NCI-H2196 (cell line): ENCODE measurements around the gene OXCT1.
"Not testable (repeated sequence)": the region's sequence is repeated elsewhere in the genome, so short reads cannot be mapped to it uniquely, and the experiment has no call there.

Source experiments
- DNase-seq: peaks from one replicate; lab custom pipeline; 2025; ENCODE audit not compliant: unreplicated experiment; lab: John Stamatoyannopoulos, UW

The OXCT1 gene

GRCh38 chr5:41728281-41728680 is 141.9 kb downstream of the OXCT1 start:
- no peak for DNase-seq

- DNase-seq = no peak
These were observed 147.8 kb downstream of the OXCT1 start for GRCh38 chr5:41722359-41722950.

DNA sequence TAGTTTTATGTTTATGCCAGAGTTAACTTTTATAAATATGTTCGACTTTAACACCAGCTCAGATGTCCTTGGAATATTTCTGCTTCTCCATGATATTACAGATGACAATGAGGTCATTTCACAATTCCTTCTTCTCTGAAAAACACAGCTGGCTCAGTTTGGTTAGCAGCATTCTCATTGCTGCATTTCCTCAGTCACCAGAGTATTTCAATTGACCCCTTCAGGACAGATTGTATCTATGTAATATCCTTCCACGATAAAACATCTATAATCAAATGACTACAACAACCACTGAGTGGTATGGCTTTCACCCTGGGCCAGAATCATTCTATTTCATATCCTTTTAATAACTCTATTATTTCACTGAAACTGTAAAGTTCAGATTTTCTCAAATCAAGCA is 148.7 kb downstream of the OXCT1 start:
- DNase-seq = no peak

DNA sequence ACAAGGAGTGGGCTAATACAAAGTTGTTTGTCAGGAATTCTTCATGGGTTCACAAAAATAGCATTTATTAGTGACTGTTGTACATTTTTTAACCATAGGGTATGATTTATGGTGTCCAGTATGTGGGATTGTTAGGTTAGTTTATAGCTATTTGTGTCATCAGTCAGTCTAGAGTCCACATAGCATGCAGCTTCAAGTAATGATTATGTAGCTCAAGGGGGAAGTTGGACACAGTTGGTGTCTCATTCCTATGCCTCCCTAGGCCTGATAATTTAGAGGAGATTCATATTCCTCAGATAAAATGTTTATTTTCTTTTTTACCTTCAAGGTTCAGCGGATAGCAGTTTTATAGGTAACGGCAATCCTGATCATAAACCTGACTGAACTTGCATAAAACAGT is 153.8 kb downstream of the OXCT1 start:
- DNase-seq = no peak

- DNase-seq = not testable (repeated sequence)
These were observed 155.8 kb downstream of the OXCT1 start for GRCh38 chr5:41714446-41714845.

GRCh38 chr5:41708604-41708940 is 161.7 kb downstream of the OXCT1 start:
- DNase-seq = no peak

DNA sequence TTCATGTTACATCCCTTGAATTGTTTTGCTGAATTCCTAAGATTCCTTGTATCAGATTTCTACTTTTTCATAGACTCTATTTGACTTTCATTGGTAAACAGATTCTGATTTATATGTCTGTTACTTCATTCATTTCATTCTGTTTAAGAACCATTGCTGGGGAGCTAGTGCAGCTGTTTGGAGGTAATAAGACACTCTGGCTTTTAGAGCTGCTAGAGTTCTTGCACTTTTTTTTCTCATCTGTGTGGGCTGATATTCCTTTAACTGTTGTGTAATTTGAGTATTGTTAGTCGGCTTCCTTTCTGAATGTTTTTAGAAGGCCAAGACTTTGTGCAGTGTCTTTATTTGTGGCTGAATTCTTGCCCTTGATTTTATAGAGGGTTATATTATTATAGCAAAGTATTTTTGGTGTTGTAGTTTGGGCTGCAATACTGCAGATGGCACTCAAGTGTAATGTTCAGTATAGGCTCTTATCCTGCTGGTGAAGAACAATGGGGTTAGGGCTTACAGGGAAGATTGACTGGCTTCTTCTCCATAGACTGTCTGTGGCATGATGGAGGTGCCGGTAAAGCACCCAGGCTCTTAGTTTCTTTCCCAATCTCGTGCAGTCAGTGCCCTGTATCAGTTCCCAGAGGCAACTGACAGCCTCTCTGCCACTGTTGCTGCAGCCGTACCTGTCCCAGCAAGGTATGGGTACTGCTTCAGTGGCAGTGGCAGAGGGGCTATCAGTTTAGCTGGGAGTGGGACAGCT is 162.2 kb downstream of the OXCT1 start:
- no peak for DNase-seq

DNA sequence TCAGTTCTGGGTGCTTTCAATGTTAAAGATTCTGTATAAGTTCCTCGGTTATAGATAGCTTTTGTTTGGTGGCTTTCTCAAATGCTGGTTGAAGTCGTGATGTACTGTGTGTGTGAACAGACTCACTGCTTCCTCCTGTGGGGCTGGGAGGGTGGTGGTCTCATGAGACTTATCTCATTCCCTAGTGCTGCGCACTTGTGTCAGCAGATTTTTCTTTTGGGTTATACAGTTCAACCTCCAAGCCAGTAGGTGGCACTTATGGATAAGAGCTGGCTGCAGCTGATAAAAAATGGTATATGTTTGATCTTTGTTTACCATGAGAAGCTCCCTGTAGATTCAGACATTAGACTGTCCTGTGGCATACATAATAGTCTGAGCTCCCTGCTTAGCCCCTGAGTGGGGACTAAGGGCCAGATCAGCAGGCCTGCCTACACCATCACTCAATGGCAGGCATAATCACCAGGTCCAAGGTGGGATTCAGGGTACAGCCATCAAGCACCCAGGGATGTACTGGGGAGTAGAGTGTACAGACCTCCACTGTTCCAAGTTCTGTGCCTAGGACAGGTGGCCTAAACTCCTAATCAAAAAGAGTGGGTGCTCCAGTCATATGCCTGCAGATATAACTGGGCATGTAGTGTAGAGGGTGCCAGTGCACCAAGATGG is 174.2 kb downstream of the OXCT1 start:
- no peak for DNase-seq

GRCh38 chr5:41686767-41687166 is 183.5 kb downstream of the OXCT1 start:
- DNase-seq = no peak

- no peak for DNase-seq
These were observed 184.0 kb downstream of the OXCT1 start for GRCh38 chr5:41686191-41686590.

GRCh38 chr5:41683181-41683580 is 187.0 kb downstream of the OXCT1 start:
- DNase-seq = no peak

DNA sequence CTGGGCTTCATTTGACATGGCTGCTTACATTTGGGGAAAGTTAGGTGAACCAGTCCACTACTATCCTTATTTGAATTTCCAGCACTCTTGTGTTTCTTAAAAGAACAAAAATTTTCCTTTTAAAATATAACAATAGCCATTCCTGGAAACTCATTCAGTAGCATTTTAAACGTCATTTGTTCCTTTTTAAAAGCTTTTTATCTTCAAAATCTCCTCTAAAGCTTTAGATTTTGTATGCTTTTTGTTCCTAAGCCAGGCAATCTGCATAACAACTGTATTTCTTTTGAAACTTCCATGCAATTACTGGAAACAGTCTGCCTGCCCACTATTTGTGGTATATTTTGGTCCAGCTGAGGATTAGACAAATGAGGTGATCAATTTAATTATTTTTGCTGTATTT is 187.6 kb downstream of the OXCT1 start:
- DNase-seq = no peak

GRCh38 chr5:41681840-41682239 is 188.4 kb downstream of the OXCT1 start:
- no peak for DNase-seq
